ENCODE results near the gene FBXL7. TPM values are rescaled to one million over a fixed set of nuclear protein-coding genes. Genes with fewer than 3 reads are reported as not detected.

FBXL7 gene
- total RNA-seq, 1 experiment from 2014 or later = not detected

DNA sequence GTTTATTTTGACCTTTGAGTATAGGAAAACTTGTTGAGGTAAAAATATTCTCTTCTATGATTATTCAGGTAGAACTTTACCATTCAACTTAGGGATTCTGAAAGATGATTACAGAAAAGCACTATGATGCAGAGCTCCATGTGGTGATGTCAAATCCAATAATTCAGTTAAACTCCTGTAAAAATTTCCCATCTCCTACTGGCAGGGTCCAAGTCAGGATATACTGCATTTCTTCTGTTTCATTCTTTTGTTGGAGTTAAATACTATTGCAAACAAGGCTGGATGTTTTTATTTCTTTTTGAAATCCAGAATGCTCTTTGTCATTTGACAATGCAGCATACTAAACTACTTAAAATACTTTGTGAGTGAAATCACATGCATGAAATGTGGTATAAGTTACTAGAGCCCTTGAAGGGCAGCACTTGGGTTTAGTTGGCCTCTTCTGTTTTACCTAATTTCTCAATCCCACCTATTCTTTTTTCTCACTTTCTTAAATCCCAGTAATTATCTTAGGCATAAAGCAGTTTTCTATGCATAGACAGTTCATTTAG is 204.5 kb downstream of the FBXL7 start:
- DNase-seq (ENCODE audit: low read depth, low spot score) = no peak
- no peak overlapping the region for H3K27ac ChIP-seq (ENCODE audit: low read length)
- H3K4me3 ChIP-seq (ENCODE audit: low read depth in 2 of 2, low read length in 2 of 2) = no peak overlapping the region
- BruUV-seq (replicated peaks) = no TSS peak
- TF ChIP-seq POLR2AphosphoS5 (IDR thresholded peaks at IDR 0.05; ENCODE audit: low read depth, low read length) = no peak
- ChIA-PET CTCF (no interaction called here), POLR2A (no interaction called here)
- intact Hi-C loops (cut with micrococcal nuclease; ENCODE audit: unreplicated experiment) = no loop called here
- no peaks in the 10 kb centered on the region for H3K9me3 ChIP-seq (ENCODE audit: control insufficient read depth, insufficient read depth, low read depth, low read length)
- no peaks in the 10 kb centered on the region for H3K36me3 ChIP-seq (ENCODE audit: control insufficient read depth, insufficient read depth, low read length)
- no peaks in the 10 kb centered on the region for H3K4me1 ChIP-seq (ENCODE audit: control insufficient read depth, insufficient read depth, low read length)
- H3K27me3 ChIP-seq (ENCODE audit: control insufficient read depth, insufficient read depth, low read length) = no peaks in the 10 kb centered on the region
- no peak for ATAC-seq
- in situ Hi-C loops (cut with HindIII; ENCODE audit: low pct_unique_long_range_greater_than_20kb, low sequenced_read_pairs) = no loop called here

GRCh38 chr5:15707631-15708030 is 207.7 kb downstream of the FBXL7 start:
- no peaks in the 10 kb centered on the region for H3K27me3 ChIP-seq (ENCODE audit: control insufficient read depth, insufficient read depth, low read length)
- in situ Hi-C loops (cut with HindIII; ENCODE audit: low pct_unique_long_range_greater_than_20kb, low sequenced_read_pairs) = no loop called here
- CTCF ChIA-PET = no interaction called here

More at GRCh38 chr5:15707631-15708030, 207.7 kb downstream of the FBXL7 start:
- Histone ChIP-seq H3K36me3 (ENCODE audit: control insufficient read depth, insufficient read depth, low read length) (no peaks in the 10 kb centered on the region), H3K4me1 (ENCODE audit: control insufficient read depth, insufficient read depth, low read length) (no peaks in the 10 kb centered on the region), H3K4me3 (ENCODE audit: low read depth in 2 of 2, low read length in 2 of 2) (no peak overlapping the region), H3K27ac (ENCODE audit: low read length) (no peak overlapping the region), H3K9me3 (ENCODE audit: control insufficient read depth, insufficient read depth, low read depth, low read length) (no peaks in the 10 kb centered on the region)
- DNase-seq (ENCODE audit: low read depth, low spot score) (no peak), ATAC-seq (no peak)
- POLR2A ChIA-PET = no interaction called here
- intact Hi-C loops (cut with micrococcal nuclease; ENCODE audit: unreplicated experiment) = no loop called here
- TF ChIP-seq CTCF (IDR thresholded peaks at IDR 0.05) (no peak), POLR2AphosphoS5 (IDR thresholded peaks at IDR 0.05; ENCODE audit: low read depth, low read length) (no peak), TCF7L2 (IDR thresholded peaks at IDR 0.05; ENCODE audit: low read depth, low read length) (no peak), SIN3A (IDR thresholded peaks at IDR 0.05; ENCODE audit: borderline replicate concordance, insufficient read depth, low read depth, low read length) (no peak)
- TF ChIP-seq, protein P1, sequence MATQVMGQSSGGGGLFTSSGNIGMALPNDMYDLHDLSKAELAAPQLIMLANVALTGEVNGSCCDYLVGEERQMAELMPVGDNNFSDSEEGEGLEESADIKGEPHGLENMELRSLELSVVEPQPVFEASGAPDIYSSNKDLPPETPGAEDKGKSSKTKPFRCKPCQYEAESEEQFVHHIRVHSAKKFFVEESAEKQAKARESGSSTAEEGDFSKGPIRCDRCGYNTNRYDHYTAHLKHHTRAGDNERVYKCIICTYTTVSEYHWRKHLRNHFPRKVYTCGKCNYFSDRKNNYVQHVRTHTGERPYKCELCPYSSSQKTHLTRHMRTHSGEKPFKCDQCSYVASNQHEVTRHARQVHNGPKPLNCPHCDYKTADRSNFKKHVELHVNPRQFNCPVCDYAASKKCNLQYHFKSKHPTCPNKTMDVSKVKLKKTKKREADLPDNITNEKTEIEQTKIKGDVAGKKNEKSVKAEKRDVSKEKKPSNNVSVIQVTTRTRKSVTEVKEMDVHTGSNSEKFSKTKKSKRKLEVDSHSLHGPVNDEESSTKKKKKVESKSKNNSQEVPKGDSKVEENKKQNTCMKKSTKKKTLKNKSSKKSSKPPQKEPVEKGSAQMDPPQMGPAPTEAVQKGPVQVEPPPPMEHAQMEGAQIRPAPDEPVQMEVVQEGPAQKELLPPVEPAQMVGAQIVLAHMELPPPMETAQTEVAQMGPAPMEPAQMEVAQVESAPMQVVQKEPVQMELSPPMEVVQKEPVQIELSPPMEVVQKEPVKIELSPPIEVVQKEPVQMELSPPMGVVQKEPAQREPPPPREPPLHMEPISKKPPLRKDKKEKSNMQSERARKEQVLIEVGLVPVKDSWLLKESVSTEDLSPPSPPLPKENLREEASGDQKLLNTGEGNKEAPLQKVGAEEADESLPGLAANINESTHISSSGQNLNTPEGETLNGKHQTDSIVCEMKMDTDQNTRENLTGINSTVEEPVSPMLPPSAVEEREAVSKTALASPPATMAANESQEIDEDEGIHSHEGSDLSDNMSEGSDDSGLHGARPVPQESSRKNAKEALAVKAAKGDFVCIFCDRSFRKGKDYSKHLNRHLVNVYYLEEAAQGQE (IDR thresholded peaks at IDR 0.05; ENCODE audit: insufficient read depth in 1 of 2, low read depth in 2 of 2, low read length in 1 of 2) = no peak
- BruUV-seq (replicated peaks) = no TSS peak

Measured in Panc1 (cell line).